ENCODE results near the gene KRT4.

DNA sequence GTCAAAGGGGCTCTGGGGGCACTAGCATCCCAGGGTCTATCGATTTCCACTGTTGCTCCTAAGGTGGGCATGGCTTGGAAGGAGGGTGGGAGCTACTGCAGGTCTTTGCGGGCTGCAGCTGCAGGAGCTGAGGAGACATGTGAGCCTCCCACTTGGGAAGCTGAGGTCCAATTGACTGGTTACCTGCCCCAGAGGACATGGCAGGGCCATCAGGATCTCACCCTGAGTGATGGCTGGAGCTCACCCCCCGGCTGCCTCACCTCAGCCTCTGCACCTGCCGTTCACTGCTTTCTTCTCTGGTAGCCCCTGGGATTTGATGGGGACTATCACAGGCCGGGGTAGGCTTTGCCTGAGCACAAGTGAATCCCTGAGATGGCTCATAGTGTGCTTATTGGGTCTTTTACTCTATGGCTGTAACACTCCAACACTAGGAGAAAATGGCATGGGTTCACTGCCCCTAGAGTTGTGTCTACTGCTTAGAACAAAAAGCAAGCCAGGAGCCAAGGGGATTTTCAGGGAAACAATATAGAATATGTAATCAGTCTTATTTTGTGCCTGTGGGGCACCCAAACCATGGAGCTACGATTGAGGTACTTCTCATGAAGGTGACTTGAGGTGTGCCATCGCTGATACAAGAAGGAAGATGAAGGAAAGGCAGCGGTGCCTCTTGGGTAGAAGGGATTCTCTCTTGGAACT is 3.2 kb upstream of the KRT4 start:
- TF ChIP-seq, protein P1, sequence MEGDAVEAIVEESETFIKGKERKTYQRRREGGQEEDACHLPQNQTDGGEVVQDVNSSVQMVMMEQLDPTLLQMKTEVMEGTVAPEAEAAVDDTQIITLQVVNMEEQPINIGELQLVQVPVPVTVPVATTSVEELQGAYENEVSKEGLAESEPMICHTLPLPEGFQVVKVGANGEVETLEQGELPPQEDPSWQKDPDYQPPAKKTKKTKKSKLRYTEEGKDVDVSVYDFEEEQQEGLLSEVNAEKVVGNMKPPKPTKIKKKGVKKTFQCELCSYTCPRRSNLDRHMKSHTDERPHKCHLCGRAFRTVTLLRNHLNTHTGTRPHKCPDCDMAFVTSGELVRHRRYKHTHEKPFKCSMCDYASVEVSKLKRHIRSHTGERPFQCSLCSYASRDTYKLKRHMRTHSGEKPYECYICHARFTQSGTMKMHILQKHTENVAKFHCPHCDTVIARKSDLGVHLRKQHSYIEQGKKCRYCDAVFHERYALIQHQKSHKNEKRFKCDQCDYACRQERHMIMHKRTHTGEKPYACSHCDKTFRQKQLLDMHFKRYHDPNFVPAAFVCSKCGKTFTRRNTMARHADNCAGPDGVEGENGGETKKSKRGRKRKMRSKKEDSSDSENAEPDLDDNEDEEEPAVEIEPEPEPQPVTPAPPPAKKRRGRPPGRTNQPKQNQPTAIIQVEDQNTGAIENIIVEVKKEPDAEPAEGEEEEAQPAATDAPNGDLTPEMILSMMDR (IDR thresholded peaks at IDR 0.05; ENCODE audit: poor library complexity), result no peak
- TF ChIP-seq EZH2phosphoT487 (IDR thresholded peaks at IDR 0.05; ENCODE audit: low read depth, severe bottlenecking, unreplicated experiment), result no peak
- no peak for TF ChIP-seq EZH2 (IDR thresholded peaks at IDR 0.05; ENCODE audit: borderline replicate concordance)
